Epidermal melanocyte (primary cell): ENCODE results near the gene SHC3.
"Not testable (repeated sequence)": the region's sequence is repeated elsewhere in the genome, so short reads cannot be mapped to it uniquely, and the experiment has no call there.

Experiments used
- DNase-seq: peaks from one replicate; pipeline ENCODE4 v3.0.0; 2011; ENCODE audit warnings: low spot score; ENCODE audit not compliant: insufficient read length

SHC3 gene, protein sequence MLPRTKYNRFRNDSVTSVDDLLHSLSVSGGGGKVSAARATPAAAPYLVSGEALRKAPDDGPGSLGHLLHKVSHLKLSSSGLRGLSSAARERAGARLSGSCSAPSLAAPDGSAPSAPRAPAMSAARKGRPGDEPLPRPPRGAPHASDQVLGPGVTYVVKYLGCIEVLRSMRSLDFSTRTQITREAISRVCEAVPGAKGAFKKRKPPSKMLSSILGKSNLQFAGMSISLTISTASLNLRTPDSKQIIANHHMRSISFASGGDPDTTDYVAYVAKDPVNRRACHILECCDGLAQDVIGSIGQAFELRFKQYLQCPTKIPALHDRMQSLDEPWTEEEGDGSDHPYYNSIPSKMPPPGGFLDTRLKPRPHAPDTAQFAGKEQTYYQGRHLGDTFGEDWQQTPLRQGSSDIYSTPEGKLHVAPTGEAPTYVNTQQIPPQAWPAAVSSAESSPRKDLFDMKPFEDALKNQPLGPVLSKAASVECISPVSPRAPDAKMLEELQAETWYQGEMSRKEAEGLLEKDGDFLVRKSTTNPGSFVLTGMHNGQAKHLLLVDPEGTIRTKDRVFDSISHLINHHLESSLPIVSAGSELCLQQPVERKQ

DNA sequence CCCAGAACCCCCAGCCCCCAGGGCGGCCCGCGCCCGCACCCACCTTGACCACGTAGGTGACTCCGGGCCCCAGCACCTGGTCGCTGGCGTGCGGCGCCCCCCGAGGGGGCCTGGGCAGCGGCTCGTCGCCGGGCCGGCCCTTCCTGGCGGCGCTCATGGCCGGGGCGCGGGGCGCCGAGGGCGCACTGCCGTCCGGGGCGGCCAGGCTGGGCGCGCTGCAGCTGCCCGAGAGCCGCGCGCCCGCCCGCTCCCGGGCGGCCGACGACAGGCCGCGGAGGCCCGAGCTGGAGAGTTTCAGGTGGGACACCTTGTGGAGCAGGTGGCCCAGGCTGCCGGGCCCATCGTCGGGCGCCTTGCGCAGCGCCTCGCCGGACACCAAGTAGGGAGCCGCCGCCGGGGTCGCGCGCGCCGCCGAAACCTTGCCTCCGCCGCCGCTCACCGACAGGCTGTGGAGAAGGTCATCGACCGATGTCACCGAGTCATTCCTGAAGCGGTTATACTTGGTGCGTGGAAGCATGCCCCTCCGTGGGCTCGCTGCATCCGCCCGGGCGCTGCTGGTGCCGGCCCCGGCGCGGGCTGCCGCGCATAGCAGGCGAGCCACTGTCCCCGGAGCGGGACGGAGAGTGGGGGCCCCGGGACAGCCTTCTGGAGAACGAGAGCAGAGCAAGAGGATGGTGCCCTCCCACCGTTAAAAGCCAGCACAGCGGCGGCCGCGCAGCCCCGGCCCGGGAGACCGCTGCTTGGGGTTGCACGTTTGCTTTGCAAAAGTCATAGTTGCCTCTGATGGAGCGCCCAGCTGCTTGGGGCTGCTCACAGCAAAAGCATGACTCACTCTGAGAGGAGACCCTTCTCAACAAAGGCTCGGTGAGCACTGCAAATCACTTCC lies at the start of gene SHC3:
Gene SHC3, minus strand, starts transcription at position 875 of the 886 bp plus-strand sequence. Its CDS starts 358 bp downstream, at position 517.
- DNase-seq: no peak

DNA sequence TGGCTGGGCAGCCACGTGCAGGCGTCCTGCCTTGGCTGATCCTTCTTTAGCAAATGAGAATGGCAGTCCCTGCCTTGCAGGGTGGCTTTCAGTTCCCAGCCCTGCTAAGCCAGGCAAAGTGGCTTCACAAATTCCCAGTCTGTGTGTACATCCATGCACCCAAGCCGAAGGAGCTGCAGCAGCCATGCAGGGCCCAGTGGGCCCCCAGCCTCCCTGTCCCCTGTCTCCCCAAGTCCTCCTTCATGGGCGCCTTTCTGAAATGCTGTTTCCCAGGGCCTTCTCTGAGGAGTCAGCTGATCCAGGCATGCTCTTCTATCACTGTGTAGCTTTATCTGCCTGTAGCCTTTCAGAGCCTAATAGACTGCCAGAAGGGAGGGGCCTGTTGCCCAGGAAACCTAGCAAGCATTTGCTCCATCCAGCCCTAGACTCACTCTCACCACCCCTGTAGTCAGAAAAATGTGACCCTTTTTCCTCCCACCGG lies 47.4 kb upstream of the SHC3 start:
- DNase-seq: no peak

DNA sequence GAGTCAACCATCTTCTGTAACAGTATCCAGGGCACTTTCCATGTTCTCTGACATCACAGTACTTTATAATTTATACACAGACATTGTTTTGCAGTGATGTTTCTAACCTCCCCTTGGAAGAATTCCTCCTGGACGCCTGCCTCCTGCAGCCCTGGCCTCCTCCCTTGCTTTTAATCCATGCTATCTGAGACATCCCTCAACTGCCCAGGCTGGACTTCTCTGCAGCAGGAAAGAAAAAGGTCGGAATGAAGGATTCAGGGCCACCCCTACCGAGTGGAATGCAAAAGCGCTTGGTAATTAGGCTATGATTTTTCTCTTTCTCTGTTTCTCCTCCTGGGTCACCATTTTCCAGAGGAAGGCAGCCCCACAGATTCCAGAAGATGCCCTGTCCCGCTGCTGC lies 47.0 kb upstream of the SHC3 start:
- no peak for DNase-seq

DNA sequence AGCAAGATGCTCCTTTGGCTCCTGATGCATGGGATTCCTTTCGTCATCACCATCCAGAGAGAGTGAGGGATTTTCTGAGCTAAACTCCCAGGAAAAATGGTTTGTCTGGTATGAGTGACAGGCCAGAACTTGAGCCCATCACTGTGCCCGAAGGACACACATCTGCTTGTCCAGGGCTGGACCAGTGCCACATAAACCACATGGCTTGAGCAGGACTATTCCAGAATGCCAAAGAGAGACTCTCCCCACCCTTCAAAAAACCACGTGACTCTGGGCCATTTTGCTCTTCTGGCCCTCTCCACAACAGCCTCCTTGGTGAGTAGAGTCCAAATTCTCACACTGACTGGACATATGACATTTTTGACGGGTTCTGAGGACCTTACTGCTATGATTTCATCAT lies 46.4 kb upstream of the SHC3 start:
- DNase-seq: no peak

DNA sequence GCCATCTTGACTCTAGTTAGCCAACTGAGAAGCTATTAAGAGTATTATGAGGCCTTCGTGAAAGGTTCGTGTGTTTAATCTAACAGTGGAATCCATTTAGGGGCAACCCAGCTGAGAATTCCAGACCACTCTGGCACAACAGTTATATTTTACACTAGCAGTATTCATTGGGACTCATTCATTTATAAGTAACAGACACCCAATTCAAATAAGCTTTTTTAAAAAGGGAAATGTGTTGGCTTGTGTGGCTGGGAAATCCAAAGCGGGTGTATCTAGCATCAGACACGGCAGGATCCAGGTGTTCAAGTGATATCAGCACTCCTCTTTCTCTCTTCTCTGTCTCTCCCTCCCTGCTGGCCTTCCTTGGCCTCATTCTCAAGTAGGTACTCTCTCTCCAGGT lies 46.0 kb upstream of the SHC3 start:
- no peak for DNase-seq

DNA sequence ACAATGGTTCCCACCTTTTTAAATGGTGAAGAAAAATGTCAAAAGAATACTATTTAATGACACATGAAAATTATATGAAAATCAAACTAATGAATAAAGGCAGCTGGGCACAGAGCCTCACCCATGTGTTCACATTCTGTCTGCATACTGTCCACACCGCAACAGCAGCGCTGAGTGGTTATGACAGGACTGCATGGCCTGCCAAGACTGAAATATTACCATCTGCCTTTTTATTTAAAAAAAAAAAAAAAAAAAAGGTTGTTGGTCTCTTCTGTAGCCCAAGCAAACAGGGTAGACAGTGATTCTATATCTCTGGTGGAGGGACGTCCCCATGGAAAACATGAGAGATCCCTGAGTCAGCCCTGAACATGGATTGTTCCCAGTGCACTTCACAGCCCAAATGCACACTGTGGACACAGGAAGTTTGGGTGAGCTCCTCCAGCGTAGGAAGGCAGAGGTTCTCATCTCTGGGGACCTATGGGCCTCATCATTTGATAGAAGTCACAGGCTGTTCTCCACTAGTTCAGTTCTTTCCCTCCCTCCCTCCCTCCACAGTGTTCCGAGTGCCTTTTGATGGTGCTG lies 44.9 kb upstream of the SHC3 start:
- no peak for DNase-seq

DNA sequence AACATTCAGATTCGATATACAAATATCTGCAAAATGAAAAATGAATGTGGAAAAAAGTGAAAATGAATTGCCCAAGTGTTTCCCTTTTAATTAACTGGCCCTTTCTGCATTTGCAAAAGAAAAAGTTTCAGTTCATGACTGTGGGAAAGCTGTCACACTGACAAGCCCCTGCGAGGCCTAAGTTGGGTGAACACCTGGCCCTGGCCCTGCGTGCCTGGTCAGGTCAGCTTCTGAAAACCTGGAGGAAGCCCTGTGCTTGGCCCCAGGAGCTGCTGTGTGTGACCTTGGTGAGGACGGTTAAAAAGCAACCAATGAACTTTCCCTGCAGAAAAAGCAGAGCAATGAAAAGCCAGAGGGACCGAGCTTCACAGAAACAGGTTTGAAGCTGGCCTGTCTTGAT lies 41.0 kb upstream of the SHC3 start:
- DNase-seq: no peak

DNA sequence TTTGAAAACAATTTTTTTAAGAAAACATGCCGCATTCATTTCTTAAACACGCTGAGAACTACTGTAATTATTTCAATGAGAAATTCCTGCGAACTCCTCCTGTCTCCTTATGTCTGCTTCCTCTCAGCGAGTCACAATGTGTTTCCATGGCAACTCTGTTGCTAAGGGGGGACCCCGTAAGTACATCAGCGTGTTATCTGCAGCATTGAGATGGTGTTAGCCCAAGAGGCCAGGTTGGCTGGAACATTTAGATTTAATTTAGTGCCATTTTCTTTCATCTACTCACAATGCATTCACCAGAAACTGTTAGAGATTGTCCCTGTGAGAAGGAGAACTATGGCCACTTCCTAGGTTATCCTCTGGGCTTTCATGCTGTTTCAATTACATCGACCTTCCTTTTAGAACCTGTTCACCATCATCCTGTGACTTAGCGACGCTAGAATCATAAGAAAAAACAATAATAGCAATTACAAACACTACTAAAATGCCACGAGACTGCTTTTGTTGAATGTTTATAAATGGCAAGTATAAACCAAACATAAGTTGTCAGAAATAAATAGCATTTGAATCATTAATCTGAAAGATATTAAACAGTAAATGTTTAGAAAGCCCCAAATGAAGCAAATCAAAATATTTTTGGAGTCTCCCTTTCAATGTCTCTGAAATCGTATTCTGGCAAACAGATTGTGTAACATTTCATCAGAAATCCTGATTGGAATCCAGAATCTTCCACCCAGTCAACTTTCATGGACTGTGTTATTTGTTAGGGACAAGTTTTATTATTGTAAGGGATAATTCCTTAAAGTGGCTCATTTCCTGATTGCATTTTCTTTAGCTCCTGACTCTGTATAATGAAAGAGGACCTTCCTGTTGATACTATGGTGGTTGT lies 39.7 kb upstream of the SHC3 start:
- DNase-seq: no peak

DNA sequence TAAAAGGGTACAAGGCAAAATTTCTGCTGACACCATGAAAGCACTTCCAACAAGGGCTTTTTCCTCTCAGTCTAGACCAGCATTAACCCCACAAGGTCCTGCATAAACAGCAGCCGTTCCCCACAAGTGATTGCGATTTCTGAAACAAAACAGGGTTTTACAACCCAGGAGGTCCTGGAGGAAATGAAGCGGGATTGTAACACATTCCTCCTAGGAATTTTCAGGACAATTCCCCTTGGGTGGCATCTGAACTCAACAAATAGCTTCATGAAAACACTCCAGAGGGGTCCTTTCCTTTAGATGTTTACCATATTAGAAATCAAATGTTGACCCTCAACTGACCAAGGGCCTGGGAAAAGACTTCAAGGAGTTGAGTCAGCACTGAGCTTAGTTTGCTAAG lies 36.7 kb upstream of the SHC3 start:
- no peak for DNase-seq

DNA sequence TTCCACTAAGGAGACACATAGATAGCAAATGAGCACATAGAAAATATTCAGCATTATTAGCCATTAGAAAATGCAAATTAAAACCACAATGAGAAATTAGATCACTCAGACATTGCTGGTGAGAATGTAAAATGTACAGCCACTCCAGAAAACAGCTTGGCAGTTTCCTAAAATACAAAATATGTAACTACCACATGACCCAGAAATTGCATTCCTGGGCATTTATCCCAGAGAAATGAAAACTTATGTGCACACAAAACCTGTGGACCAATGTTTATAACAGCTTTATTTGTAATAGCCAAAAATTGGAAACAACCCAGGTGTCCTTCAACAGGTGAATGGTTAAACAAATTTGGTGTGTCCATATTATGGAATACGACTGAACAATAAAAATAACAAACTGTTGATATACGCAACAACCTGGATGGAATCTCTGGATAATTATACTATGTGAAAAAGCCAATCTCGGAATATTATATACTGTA lies 34.8 kb upstream of the SHC3 start:
- no peak for DNase-seq

DNA sequence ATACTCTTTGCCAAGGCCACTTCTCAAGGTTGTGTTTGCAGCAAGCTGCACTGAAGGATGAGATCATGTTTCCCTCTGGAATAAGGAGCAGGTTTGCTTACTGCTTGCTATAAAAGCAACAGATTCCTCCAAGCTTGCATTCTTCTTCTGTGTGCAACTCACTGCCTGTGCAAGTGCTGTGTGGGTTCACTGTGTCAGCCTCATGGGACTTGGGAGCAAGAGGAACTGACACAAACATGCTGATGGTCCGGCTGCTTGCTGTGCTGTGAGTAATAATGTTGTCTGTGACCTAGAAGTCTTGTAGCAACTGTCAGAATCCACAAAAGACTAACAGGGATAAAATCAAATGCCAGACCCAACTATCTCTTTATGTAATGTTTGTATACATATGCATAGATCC lies 33.6 kb upstream of the SHC3 start:
- DNase-seq: no peak

DNA sequence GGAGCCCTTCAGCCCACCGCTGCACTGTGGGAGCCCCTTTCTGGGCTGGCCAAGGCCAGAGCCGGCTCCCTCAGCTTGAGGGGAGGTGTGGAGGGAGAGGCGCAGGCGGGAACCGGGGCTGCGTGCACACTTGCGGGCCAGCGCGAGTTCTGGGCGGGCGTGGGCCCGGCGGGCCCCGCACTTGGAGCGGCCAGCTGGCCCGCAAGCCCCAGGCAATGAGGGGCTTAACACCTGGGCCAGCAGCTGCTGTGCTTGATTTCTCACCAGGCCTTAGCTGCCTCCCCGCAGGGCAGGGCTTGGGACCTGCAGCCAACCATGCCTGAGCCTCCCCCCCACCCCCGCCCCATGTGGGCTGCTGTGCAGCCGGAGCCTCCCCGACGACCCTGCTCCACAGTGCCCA lies 30.7 kb upstream of the SHC3 start:
- DNase-seq: not testable (repeated sequence)

DNA sequence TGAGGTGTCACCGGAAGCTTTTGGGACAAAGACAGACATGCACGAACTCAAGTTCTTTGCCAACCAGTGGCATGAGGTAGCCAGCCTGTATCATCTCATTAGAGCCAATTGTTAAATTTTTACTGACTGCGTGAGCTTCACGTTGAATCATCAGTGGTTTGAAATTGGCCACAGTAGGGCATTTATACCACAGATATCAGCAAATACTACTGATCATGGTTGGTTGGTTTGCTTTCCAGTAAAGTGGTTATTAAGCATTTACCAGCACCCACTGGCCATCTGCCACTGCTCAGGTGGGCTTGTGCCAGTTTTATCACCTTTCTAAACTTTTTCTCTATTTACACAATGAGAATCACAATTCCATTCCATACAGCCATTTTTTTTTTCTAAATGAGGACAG lies 28.4 kb upstream of the SHC3 start:
- DNase-seq: no peak

DNA sequence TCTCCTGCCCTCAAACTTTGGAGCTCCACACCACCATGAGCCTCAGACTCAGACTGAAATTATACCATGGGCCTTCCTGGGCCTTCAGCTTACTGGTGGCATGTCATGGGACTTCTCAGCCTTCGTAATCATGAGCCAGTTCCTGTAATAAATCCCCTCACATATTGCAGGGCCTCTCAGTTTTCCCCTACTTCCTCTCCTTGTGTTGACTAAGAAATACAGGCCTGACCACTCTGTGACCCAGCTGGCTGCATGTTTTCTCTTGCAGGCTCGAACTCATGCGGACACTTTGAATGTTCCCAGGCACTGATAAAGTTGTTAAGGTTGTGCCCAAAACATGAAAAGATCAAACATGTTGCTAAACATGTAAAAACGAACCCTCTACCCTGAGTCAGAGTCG lies 26.2 kb upstream of the SHC3 start:
- no peak for DNase-seq

DNA sequence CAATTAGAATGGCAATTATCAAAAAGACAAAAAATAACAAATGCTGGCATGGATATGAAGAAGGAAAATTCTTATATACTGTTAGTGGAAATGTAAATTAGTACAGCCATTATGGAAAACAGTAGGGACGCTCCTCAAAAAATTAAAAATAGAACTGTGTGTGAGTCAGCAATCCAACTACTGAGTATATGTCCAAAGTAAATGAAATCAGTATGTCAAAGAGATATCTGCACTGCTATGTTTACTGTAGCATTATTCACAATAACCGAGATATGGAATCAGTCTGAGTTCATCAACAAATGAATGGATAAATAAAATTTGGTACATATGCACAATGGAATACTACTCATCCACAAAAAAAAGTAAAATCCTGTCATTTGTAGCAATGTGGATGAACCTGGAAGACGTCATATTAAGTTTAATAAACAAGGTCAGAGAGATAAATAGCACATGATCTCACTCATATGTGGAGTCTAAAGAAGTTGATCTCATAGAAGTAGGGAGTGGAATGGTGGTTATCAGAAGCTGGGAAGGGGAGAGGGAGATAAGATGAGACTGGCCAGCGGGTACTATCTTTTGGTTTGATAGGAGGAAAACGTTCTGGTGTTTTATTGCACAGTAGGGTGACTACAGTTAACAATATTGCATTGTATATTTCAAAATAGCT lies 16.6 kb upstream of the SHC3 start:
- no peak for DNase-seq

DNA sequence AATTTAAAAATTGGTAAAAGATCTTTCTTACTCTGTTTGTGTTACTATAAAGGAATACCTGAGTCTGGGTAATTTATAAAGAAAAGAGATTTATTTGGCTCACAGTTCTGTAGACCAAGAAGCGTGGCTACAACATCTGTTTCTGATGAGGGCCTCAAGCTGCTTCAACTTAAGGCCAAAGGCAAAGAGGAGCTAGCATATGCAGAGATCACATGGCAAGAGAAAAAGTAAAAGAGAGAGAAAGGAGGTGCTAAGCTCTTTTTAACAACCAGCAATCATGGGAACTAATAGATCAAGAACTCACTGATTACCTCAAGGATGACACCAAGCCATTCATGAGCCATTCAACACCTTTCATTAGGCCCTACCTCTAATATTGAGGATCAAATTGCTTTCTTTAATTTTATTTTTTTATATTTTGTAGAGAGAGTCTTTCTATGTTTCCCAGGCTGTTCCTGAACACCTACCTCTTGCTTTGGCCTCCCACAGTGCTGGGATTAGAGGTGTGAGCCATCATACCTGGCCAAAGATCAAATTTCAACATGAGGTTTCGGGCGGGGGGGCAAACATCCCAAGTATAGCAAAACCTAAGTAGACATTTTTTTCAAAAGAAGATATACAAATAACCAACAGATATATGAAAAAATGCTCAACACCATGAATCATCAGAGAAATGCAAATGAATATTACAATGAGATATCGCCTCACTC lies 16.0 kb upstream of the SHC3 start:
- DNase-seq: no peak

DNA sequence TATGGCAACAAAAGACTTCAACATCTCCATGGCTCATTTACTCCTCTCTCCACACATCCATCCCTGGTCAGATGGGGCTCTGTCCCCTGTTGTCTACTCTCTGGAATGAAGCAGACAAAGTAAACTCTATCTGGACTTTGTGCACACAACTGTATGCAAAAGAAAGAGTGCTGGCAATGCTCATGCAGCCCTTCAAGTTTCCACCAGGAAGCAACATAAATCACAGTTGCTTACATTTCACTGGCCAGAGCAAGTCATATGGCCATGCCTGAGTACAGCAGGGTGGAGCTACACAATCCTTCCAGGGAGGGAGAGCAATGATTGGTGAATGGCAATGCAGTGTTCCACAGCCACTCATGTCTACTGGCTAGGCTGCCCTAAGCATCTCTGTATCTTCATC lies 12.4 kb upstream of the SHC3 start:
- DNase-seq: no peak

DNA sequence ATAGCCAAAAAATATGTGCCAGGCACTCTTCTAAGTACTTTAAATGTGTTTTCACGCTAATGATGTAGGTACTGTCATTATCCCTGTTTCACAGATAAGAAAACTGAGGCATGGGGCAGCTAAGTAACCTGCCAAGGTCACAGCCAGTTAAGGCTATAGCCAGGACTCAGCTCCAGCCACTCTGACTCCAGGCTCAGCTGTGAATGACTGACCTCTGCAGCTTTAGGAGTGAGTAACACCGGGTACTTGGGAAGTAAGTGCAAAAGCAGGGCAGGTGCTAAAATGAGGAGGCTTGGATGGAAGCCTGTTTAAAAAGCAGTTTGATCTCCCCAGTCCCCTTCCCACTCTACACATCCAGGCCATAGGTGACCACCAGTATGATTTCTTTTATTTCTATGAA lies 10.6 kb upstream of the SHC3 start:
- no peak for DNase-seq

DNA sequence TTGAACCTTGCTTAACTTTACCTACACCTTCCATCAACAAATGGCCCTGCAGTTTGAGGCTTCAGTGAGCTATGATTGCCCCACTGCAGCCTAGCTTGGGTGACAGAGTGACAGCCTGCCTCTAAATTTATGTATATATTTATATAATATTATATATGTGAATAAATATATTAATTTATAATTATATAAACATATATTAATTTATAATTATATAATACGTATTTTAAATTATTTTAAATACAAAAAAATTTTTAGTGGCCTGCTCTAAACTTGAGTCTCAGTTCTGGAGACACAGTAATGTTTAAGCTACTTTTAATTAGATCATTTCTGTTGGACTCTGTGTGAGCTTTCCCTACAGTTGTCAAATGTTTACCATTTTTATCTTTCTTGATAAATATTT lies 9.3 kb upstream of the SHC3 start:
- DNase-seq: no peak
